Measurements from ENCODE around the gene CCDC110. TPM values are rescaled to one million over a fixed set of nuclear protein-coding genes. Genes with fewer than 3 reads are reported as not detected.
A peak's percentile ranks its signal among the peaks of the same experiment; 100 is the strongest.

The CCDC110 gene
- total RNA-seq, 1 donor from 2014 or later = 2.3 TPM

GRCh38 chr4:185408432-185408831 lies 63.1 kb downstream of the CCDC110 start:
- no peak for TF ChIP-seq CTCF (IDR thresholded peaks at IDR 0.05)
- Mint-ChIP-seq H3K4me1 (ENCODE audit: low read depth) (peaks cover 4% of the 10 kb centered on the region), H3K4me3 (ENCODE audit: unreplicated experiment) (no peak overlapping the region), H3K9me3 (ENCODE audit: low read depth) (peaks cover 5% of the 10 kb centered on the region), H3K27ac (ENCODE audit: unreplicated experiment) (peak overlapping the region; percentile 15), H3K36me3 (ENCODE audit: low read depth) (peaks cover 28% of the 10 kb centered on the region), H3K27me3 (ENCODE audit: low read depth) (no peaks in the 10 kb centered on the region)
- no peak for DNase-seq (ENCODE audit: low spot score)

- Mint-ChIP-seq H3K36me3 (ENCODE audit: low read depth) (peaks cover 31% of the 10 kb centered on the region), H3K9me3 (ENCODE audit: low read depth) (peaks cover 5% of the 10 kb centered on the region), H3K4me1 (ENCODE audit: low read depth) (peaks cover 8% of the 10 kb centered on the region), H3K27me3 (ENCODE audit: low read depth) (no peaks in the 10 kb centered on the region), H3K4me3 (ENCODE audit: unreplicated experiment) (no peak overlapping the region), H3K27ac (ENCODE audit: unreplicated experiment) (peak overlapping the region; percentile 36)
- TF ChIP-seq CTCF (IDR thresholded peaks at IDR 0.05) = no peak
- no peak for DNase-seq (ENCODE audit: low spot score)
Observed at GRCh38 chr4:185405296-185405999, 66.1 kb downstream of the CCDC110 start.

- H3K4me3 Mint-ChIP-seq (ENCODE audit: unreplicated experiment) = no peak overlapping the region
- H3K4me1 Mint-ChIP-seq (ENCODE audit: low read depth) = peaks cover 21% of the 10 kb centered on the region
- no peak for DNase-seq (ENCODE audit: low spot score)
- H3K36me3 Mint-ChIP-seq (ENCODE audit: low read depth) = peaks cover 36% of the 10 kb centered on the region
- peak overlapping the region; percentile 22 for H3K27ac Mint-ChIP-seq (ENCODE audit: unreplicated experiment)
- no peak for TF ChIP-seq CTCF (IDR thresholded peaks at IDR 0.05)
- H3K9me3 Mint-ChIP-seq (ENCODE audit: low read depth) = no peaks in the 10 kb centered on the region
- H3K27me3 Mint-ChIP-seq (ENCODE audit: low read depth) = no peaks in the 10 kb centered on the region
Observed at GRCh38 chr4:185404031-185404430, 67.5 kb downstream of the CCDC110 start.

- Mint-ChIP-seq H3K4me3 (ENCODE audit: unreplicated experiment) (peak overlapping the region; percentile 32), H3K36me3 (ENCODE audit: low read depth) (peaks cover 19% of the 10 kb centered on the region), H3K9me3 (ENCODE audit: low read depth) (no peaks in the 10 kb centered on the region), H3K27ac (ENCODE audit: unreplicated experiment) (peak overlapping the region; percentile 17), H3K4me1 (ENCODE audit: low read depth) (peaks cover 56% of the 10 kb centered on the region), H3K27me3 (ENCODE audit: low read depth) (no peaks in the 10 kb centered on the region)
- DNase-seq (ENCODE audit: low spot score) = no peak
- TF ChIP-seq CTCF (IDR thresholded peaks at IDR 0.05) = no peak
Observed at GRCh38 chr4:185399466-185399865, 72.1 kb downstream of the CCDC110 start.

- Mint-ChIP-seq H3K9me3 (ENCODE audit: low read depth) (no peaks in the 10 kb centered on the region), H3K4me3 (ENCODE audit: unreplicated experiment) (peak overlapping the region; percentile 32), H3K27ac (ENCODE audit: unreplicated experiment) (no peak overlapping the region), H3K27me3 (ENCODE audit: low read depth) (no peaks in the 10 kb centered on the region), H3K4me1 (ENCODE audit: low read depth) (peaks cover 59% of the 10 kb centered on the region), H3K36me3 (ENCODE audit: low read depth) (peaks cover 18% of the 10 kb centered on the region)
- no peak for DNase-seq (ENCODE audit: low spot score)
- TF ChIP-seq CTCF (IDR thresholded peaks at IDR 0.05) = no peak
Observed at GRCh38 chr4:185398618-185399017, 72.9 kb downstream of the CCDC110 start.
